ENCODE results near the gene CDC42BPB.

Gene CDC42BPB

DNA sequence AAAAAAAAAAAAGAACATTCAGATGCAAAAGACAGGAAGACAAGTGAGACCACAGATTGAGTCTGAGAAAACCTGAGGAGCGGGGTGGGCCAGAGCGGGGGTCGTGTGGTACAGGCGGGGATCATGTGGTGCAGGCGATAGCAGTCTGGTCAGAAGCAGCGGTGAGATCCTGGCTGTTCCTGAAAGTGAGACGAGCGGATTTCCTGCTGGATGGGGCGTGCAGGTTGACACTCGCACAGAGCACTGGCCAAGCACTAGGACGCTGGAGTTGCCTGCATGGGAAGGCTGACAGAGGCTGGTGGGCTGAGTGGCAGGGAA lies 35.7 kb downstream of the CDC42BPB start:
- no peak overlapping the region for H3K4me3 ChIP-seq (ENCODE audit: low read depth, low read length)
- DNase-seq (ENCODE audit: low read depth): no peak
- TF ChIP-seq, protein P1, sequence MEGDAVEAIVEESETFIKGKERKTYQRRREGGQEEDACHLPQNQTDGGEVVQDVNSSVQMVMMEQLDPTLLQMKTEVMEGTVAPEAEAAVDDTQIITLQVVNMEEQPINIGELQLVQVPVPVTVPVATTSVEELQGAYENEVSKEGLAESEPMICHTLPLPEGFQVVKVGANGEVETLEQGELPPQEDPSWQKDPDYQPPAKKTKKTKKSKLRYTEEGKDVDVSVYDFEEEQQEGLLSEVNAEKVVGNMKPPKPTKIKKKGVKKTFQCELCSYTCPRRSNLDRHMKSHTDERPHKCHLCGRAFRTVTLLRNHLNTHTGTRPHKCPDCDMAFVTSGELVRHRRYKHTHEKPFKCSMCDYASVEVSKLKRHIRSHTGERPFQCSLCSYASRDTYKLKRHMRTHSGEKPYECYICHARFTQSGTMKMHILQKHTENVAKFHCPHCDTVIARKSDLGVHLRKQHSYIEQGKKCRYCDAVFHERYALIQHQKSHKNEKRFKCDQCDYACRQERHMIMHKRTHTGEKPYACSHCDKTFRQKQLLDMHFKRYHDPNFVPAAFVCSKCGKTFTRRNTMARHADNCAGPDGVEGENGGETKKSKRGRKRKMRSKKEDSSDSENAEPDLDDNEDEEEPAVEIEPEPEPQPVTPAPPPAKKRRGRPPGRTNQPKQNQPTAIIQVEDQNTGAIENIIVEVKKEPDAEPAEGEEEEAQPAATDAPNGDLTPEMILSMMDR (IDR thresholded peaks at IDR 0.05; ENCODE audit: low read depth, low read length, missing control alignments): no peak

GRCh38 chr14:103020271-103021170 lies 36.8 kb downstream of the CDC42BPB start:
- no peak overlapping the region for H3K4me3 ChIP-seq (ENCODE audit: low read depth, low read length)
- TF ChIP-seq, protein P1 (IDR thresholded peaks at IDR 0.05; ENCODE audit: low read depth, low read length, missing control alignments): no peak
- no peak for DNase-seq (ENCODE audit: low read depth)

DNA sequence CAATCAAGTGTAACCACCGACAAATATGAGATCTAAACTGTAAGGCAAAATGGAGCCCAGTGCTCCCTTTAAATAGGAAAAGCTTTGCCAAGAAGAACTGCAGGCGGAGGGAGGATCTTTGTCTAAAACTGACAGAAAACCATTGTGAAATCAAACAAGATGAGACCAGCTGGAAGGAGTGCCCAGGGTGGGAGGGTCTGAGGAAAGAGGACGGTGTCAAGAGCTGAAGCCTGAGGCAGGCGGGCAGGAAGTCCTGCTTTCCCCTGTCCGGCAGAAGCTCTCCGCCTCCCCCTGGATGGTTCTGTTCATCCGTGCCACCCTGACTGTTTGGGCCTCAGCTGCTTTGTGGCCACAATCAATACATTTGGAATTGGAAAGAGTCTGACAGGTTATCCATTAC lies 37.5 kb downstream of the CDC42BPB start:
- no peak overlapping the region for H3K4me3 ChIP-seq (ENCODE audit: low read depth, low read length)
- TF ChIP-seq, protein P1 (IDR thresholded peaks at IDR 0.05; ENCODE audit: low read depth, low read length, missing control alignments): no peak
- DNase-seq (ENCODE audit: low read depth): no peak

DNA sequence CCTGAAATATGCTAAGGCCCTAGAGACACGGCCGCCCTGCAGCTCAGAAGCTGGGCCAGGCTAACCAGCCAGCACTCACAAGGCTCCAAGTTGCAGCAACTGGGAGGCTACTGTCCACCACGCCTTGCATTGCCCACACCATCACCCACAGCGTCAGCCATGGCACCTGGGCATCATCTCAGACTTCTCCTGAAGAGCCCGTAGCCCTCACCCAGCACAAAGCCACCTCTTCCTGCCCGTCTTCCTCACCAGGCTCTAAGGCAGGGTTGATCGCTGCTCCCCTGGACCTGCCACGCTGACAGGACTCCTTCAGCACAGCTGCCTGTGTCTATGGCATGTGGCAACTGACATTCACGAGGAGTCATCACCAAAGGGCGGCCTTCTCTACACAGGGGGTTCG lies 38.1 kb downstream of the CDC42BPB start:
- TF ChIP-seq, protein P1 (IDR thresholded peaks at IDR 0.05; ENCODE audit: low read depth, low read length, missing control alignments): no peak
- H3K4me3 ChIP-seq (ENCODE audit: low read depth, low read length): no peak overlapping the region
- DNase-seq (ENCODE audit: low read depth): no peak

- TF ChIP-seq, protein P1 (IDR thresholded peaks at IDR 0.05; ENCODE audit: low read depth, low read length, missing control alignments): no peak
- no peak overlapping the region for H3K4me3 ChIP-seq (ENCODE audit: low read depth, low read length)
- no peak for DNase-seq (ENCODE audit: low read depth)
These were observed 40.8 kb downstream of the CDC42BPB start for GRCh38 chr14:103016594-103016993.

DNA sequence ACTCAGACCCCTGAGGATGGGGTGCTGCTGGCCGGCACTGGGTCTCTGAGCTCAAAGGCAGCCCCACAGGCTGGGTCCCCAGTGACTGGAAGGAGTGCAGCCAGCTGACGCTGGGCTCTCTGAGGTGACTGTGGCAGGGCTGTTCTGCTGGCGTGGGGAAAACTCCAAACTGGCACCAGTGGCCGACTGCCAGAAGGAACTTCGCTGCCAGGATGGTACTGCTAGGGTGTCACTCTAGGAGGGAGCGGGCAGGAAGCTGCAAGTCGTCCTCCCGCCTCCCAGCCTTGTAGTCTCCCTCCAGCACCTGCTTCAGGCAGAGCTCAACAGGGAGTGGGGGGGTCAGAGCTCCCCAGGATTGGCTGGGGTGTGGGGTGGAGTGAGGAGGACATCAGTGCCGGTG lies 41.3 kb downstream of the CDC42BPB start:
- TF ChIP-seq, protein P1 (IDR thresholded peaks at IDR 0.05; ENCODE audit: low read depth, low read length, missing control alignments): no peak
- DNase-seq (ENCODE audit: low read depth): no peak
- H3K4me3 ChIP-seq (ENCODE audit: low read depth, low read length): no peak overlapping the region

DNA sequence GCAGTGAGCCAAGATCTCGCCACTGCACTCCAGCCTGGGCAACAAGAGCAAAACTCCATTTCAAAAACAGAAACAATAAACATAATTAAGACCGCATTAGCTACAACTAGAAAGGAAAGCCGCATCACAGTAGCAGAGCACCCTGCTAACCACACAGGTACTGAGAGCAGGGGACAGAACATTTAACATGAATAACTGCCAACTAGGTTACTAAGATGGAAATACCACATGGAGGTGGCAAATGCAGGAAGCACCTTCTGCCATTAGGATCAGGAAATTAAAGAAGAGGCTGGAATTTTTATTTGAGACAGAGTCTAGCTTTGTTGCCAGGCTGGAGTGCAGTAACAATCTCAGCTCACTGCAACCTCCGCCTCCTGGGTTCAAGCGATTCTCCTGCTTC lies 41.9 kb downstream of the CDC42BPB start:
- TF ChIP-seq, protein P1 (IDR thresholded peaks at IDR 0.05; ENCODE audit: low read depth, low read length, missing control alignments): no peak
- DNase-seq (ENCODE audit: low read depth): no peak
- no peak overlapping the region for H3K4me3 ChIP-seq (ENCODE audit: low read depth, low read length)
